IPS-11a (cell line): ENCODE results near the gene PNPT1.
"Not testable (repeated sequence)": the region's sequence is repeated elsewhere in the genome, so short reads cannot be mapped to it uniquely, and the experiment has no call there.

Source experiments
- H3K4me3 ChIP-seq: one replicate; pipeline ENCODE4 v1.5.1; 2013; ENCODE audit warnings: low read depth, low read length, control low read depth

Gene PNPT1

GRCh38 chr2:55601849-55602248, 91.8 kb downstream of the PNPT1 start:
- H3K4me3 ChIP-seq: no peak overlapping the region

- no peak overlapping the region for H3K4me3 ChIP-seq
These were observed 95.4 kb downstream of the PNPT1 start for GRCh38 chr2:55598056-55598795.

GRCh38 chr2:55596795-55597194, 96.8 kb downstream of the PNPT1 start:
- H3K4me3 ChIP-seq: not testable (repeated sequence)

- no peak overlapping the region for H3K4me3 ChIP-seq
These were observed 98.1 kb downstream of the PNPT1 start for GRCh38 chr2:55595536-55595935.

- no peak overlapping the region for H3K4me3 ChIP-seq
These were observed 101.5 kb downstream of the PNPT1 start for GRCh38 chr2:55592130-55592529.

GRCh38 chr2:55590810-55591440, 102.7 kb downstream of the PNPT1 start:
- H3K4me3 ChIP-seq: no peak overlapping the region

- no peak overlapping the region for H3K4me3 ChIP-seq
These were observed 108.1 kb downstream of the PNPT1 start for GRCh38 chr2:55585451-55586080.
